Breast epithelium (tissue), 4 donors: Measurements from ENCODE around the gene TNNT2. TPM values are rescaled to one million over a fixed set of nuclear protein-coding genes. Genes with fewer than 3 reads are reported as not detected.
A peak's percentile ranks its signal among the peaks of the same experiment; 100 is the strongest.

Experiments
- DNase-seq, 2 donors: peaks; one replicate each; pipeline ENCODE4 v3.0.0-alpha.2; 2019; ENCODE audit warnings: low spot score in 2 of 2
- H3K27ac ChIP-seq, 2 donors: fragments of 200-600 bp; sonication (generic) in 1 of 2; one replicate each; pipeline ENCODE4 v1.5.1; 2016 to 2019; ENCODE audit warnings: mild to moderate bottlenecking in 1 of 2
- H3K27me3 ChIP-seq, 2 donors: fragments of 200-600 bp; sonication (generic) in 1 of 2; one replicate each; pipeline versions ENCODE4 v1.5.1 to v1.6.0; 2017 to 2019; ENCODE audit warnings: control low read depth in 1 of 2, mild to moderate bottlenecking in 1 of 2
- H3K36me3 ChIP-seq: fragments of 200-600 bp; one replicate; pipeline ENCODE4 v1.5.1; 2019
- H3K4me1 ChIP-seq, 2 donors: fragments of 200-600 bp; sonication (generic); one replicate each; pipeline ENCODE4 v1.5.1; 2016 to 2019; ENCODE audit warnings: control low read depth in 1 of 2
- H3K4me3 ChIP-seq, 3 donors: fragments of 200-600 bp; sonication (generic); 1 replicate in 2 of 3; 2 replicates in 1 of 3; pipeline ENCODE4 v1.5.1; 2016 to 2019; ENCODE audit warnings: mild to moderate bottlenecking in 3 of 3, moderate library complexity in 2 of 3
- H3K9me3 ChIP-seq, 2 donors: fragments of 200-600 bp; sonication (generic) in 1 of 2; one replicate each; pipeline ENCODE4 v1.5.1; 2016 to 2019; ENCODE audit warnings: control low read depth in 1 of 2
- POLR2A ChIP-seq: fragments of 450-650 bp; IDR thresholded peaks from one replicate; pipeline ENCODE4 v1.6.1; 2016; ENCODE audit warnings: antibody characterized with exemption, mild to moderate bottlenecking, moderate library complexity
- POLR2AphosphoS5 ChIP-seq, 3 donors: sonication (generic); formaldehyde crosslinking; IDR thresholded peaks; one replicate each; pipeline ENCODE4 v1.6.1; 2017; ENCODE audit warnings: antibody characterized with exemption in 3 of 3
- intact Hi-C: fragments of 100-400 bp; cut with DNase I; formaldehyde crosslinking; loops from one replicate; pipeline ENCODE4 v1.15.1; 2023; ENCODE audit warnings: low total_unique reads
- total RNA-seq, 3 donors: library from RNA; depleted of rRNA; stranded (reverse); fragments of >200 nt; gene quantifications; one replicate each; pipeline ENCODE4 v1.1.0, GENCODE V29; 2016
- TF ChIP-seq, protein P1 (sequence below), 3 donors: fragments of 450-650 bp; IDR thresholded peaks; one replicate each; pipeline ENCODE4 v1.5.1; 2016 to 2017; ENCODE audit warnings: antibody characterized with exemption in 3 of 3, mild to moderate bottlenecking in 3 of 3, moderate library complexity in 3 of 3

TNNT2 gene
- total RNA-seq, 3 donors from 2014 or later: 1.3 to 2.6 TPM; not detected in 1

DNA sequence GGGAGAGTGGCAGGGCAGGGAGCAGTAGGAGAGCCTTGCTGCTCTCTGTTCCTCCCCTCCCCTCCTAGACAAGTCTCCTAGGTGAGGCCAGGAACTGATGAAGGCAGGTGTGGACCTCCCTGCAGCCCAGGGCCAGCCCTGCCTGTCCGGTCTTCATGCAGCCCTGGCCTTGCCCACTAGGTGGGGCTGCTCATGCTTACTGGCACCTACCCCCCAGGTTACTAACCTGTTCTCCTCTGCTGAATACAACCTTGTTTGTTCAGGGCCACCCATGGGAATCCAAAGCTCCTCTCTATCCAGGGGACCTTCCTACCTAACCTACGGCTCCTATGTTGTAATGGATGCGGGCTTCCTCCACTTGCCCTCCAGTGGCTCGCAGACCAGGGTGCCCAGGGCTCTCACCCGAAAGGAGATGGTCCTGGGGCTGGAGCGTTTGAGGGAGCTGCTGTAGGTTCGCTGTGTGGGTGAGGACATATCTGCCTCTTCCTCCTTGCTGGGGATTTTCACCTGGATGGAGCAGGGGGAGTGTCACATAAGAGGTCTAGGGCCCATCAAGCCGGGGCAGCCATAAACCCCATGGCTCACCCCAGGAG lies 7.9 kb upstream of the TNNT2 start:
- H3K4me3 ChIP-seq: no peak overlapping the region
- H3K4me1 ChIP-seq: peaks cover 0 to 8% of the 10 kb centered on the region in 2 donors
- H3K27ac ChIP-seq: no peak overlapping the region
- no peaks in the 10 kb centered on the region for H3K27me3 ChIP-seq
- no peaks in the 10 kb centered on the region for H3K9me3 ChIP-seq
- H3K36me3 ChIP-seq: no peaks in the 10 kb centered on the region
- intact Hi-C loops: no loop called here
- peak; percentile 68 to 76 for DNase-seq
- TF ChIP-seq, protein P1, sequence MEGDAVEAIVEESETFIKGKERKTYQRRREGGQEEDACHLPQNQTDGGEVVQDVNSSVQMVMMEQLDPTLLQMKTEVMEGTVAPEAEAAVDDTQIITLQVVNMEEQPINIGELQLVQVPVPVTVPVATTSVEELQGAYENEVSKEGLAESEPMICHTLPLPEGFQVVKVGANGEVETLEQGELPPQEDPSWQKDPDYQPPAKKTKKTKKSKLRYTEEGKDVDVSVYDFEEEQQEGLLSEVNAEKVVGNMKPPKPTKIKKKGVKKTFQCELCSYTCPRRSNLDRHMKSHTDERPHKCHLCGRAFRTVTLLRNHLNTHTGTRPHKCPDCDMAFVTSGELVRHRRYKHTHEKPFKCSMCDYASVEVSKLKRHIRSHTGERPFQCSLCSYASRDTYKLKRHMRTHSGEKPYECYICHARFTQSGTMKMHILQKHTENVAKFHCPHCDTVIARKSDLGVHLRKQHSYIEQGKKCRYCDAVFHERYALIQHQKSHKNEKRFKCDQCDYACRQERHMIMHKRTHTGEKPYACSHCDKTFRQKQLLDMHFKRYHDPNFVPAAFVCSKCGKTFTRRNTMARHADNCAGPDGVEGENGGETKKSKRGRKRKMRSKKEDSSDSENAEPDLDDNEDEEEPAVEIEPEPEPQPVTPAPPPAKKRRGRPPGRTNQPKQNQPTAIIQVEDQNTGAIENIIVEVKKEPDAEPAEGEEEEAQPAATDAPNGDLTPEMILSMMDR (IDR thresholded peaks at IDR 0.05): peak; percentile 58 to 80 (median 62)
- no peak for TF ChIP-seq POLR2A

DNA sequence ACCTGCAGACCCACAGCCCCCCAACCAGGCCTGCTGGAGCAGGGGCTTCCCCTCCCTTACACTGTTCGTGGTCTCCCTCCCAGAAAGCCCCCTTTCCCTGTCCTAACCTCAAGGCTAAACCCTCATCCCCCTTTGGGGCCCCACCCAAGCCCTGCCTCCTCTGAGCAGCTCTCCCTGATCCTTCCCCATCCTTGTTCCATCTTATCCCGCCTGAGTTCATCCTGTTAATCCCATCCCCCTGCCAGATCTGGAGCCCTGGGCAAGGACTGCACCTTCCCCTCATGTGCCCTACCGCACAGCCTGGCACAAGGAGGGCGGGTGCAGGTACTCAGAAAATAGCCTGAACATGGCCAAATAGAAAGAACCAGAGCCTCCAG lies 6.9 kb upstream of the TNNT2 start:
- intact Hi-C loops: no loop called here
- H3K36me3 ChIP-seq: no peaks in the 10 kb centered on the region
- peaks cover 0 to 8% of the 10 kb centered on the region in 2 donors for H3K4me1 ChIP-seq
- no peak for DNase-seq
- H3K27ac ChIP-seq: no peak overlapping the region
- no peak overlapping the region for H3K4me3 ChIP-seq
- no peaks in the 10 kb centered on the region for H3K9me3 ChIP-seq
- H3K27me3 ChIP-seq: no peaks in the 10 kb centered on the region
- TF ChIP-seq, protein P1 (IDR thresholded peaks at IDR 0.05): no peak
- TF ChIP-seq POLR2A: no peak
- no peak for TF ChIP-seq POLR2AphosphoS5 (IDR thresholded peaks at IDR 0.05)

DNA sequence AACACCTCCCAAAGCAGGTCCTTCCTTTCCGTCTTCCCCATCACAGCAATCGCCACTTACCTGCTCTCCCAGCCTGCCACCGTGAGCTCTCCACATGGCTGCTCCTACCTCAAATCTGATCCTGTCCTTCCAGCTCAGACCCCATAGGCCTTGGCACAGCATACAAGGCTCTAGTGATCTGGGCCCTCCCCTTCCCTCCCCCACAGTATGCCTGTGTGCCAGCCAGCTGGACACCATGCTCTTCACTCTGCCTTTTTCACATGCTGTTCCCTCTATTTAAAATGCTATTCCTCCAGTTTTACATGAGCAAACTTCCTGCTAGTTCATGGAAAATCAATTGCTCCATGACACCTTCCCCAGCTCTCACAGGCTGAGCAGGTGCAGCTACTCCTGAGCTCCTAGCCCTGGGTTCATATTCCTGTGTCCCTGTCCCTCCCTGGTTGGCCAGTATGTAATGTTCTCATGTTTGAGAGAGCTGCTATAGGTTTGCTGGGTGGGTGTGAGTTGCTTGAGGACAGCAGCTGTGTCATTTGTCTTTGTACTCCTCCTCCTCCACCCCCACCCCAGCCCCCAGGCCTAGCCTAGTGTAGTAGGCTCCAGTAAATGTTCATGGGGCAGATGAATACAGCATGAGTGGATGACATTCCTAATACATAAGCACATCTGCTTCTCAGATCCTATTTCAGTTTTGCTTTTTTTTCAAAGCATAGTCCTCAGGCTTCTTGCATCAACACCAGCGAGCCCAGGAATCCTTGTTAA lies 6.3 kb upstream of the TNNT2 start:
- no peaks in the 10 kb centered on the region for H3K9me3 ChIP-seq
- H3K36me3 ChIP-seq: no peaks in the 10 kb centered on the region
- peaks cover 0 to 8% of the 10 kb centered on the region in 2 donors for H3K4me1 ChIP-seq
- DNase-seq: no peak
- H3K27ac ChIP-seq: no peak overlapping the region
- no peak for TF ChIP-seq POLR2AphosphoS5 (IDR thresholded peaks at IDR 0.05)
- TF ChIP-seq POLR2A: no peak
- TF ChIP-seq, protein P1 (IDR thresholded peaks at IDR 0.05): no peak
- intact Hi-C loops: no loop called here
- no peaks in the 10 kb centered on the region for H3K27me3 ChIP-seq
- no peak overlapping the region for H3K4me3 ChIP-seq

DNA sequence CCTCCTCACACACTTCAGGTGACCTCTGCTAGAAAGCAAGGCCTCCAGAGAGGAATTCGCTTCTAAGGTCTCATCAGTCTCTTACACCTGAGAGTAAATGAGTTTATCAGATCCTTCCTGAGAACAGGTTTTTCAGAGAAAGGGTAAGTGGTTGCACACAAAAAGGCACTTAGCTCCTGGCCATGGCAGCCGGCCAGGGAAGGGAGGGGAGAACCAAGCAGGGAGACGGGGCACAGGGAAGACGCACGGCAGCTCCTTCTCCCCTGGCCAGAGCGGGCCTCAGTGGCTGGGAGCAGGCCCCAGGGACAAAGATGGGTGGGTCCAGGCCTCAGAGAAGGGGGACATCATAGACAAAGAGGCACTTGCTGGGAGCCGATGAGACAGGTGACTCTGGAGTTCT lies 3.6 kb upstream of the TNNT2 start:
- Histone ChIP-seq H3K9me3 (no peaks in the 10 kb centered on the region), H3K4me3 (no peak overlapping the region), H3K27ac (peak overlapping the region; percentile 59), H3K36me3 (no peaks in the 10 kb centered on the region), H3K4me1 (peaks cover 0 to 8% of the 10 kb centered on the region in 2 donors), H3K27me3 (no peaks in the 10 kb centered on the region)
- DNase-seq: peak; percentile 71 to 82
- intact Hi-C loops: no loop called here
- TF ChIP-seq POLR2AphosphoS5 (IDR thresholded peaks at IDR 0.05) (peak in 1 of 3 donors; percentile 19), POLR2A (no peak)
- TF ChIP-seq, protein P1 (IDR thresholded peaks at IDR 0.05): no peak

DNA sequence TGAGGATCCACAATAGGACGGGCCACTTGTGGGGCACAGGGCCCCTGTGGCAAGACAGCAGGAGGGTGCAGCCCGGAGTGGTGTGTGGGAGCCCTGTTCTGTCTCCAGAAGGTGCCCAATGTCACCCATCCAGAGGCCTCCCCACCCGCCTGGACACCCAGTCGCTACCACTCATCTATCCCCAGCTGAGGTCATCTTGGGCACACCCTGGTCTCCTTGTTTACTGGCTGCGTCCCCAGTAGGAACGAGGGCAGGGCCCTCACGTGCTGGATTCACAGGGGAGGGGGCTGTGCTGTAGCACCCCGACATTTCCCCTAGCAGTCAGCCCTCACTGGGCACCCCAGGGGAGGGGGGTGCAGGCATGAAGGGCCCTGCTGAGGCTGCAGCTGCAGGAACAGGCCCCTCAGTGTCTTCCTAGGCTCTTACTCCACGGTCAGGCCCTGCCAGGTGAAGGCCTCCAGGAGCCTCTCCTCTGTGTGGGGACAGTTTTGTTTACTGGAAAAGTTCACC lies 2.3 kb upstream of the TNNT2 start:
- intact Hi-C loops: no loop called here
- Histone ChIP-seq H3K27me3 (no peaks in the 10 kb centered on the region), H3K9me3 (no peaks in the 10 kb centered on the region), H3K4me1 (peaks cover 0 to 8% of the 10 kb centered on the region in 2 donors), H3K4me3 (no peak overlapping the region), H3K36me3 (no peaks in the 10 kb centered on the region), H3K27ac (peak overlapping the region; percentile 59)
- no peak for TF ChIP-seq POLR2A
- TF ChIP-seq, protein P1 (IDR thresholded peaks at IDR 0.05): no peak
- TF ChIP-seq POLR2AphosphoS5 (IDR thresholded peaks at IDR 0.05): no peak
- no peak for DNase-seq
